PC-9 (cell line): ENCODE measurements around the gene ISG15.

Experiments used
- CTCF ChIP-seq: fragments of 200-600 bp; sonication (generic); conservative IDR thresholded peaks from 2 replicates; pipeline ENCODE4 v1.6.1; 2017; ENCODE audit warnings: mixed run types, antibody characterized with exemption, mild to moderate bottlenecking, moderate library complexity
- EZH2 ChIP-seq: fragments of 200-600 bp; sonication (generic); IDR thresholded peaks from 2 replicates; pipeline ENCODE4 v1.8.0; 2017; ENCODE audit warnings: antibody characterized with exemption, low read depth

GRCh38 chr1:1013922-1014648 lies 788 bp downstream of the ISG15 start:
- TF ChIP-seq CTCF (no peak), EZH2 (no peak)
